IPS-NIHi7 (cell line): Measurements from ENCODE around the gene PI16.
"Not testable (repeated sequence)": the region's sequence is repeated elsewhere in the genome, so short reads cannot be mapped to it uniquely, and the experiment has no call there.

Source experiments
- DNase-seq: peaks from one replicate; pipeline ENCODE4 v3.0.0; 2012; ENCODE audit warnings: mixed read lengths; ENCODE audit errors: extremely low spot score

Gene PI16

DNA sequence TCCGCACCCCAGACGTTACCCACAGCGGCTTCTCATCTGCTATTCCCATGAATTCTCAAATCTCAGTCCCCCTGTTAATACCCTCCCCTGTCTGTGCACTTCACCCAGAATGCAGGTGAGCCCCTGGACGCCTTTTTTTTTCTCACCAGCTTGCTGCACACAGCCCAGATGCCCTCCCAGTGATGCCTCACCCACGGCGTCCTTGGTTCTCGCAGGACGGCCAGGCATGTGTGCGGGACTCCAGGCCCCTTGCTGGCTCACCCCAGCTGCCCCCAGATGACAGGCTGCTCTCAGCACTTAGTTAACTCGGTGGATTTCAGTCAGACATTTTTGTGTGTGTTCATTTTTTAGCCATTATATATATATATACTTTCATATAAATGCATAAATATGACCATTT, 25.4 kb upstream of the PI16 start:
- no peak for DNase-seq

GRCh38 chr6:36929607-36930006, 24.9 kb upstream of the PI16 start:
- DNase-seq = no peak

GRCh38 chr6:36930483-36930882, 24.1 kb upstream of the PI16 start:
- DNase-seq = no peak

GRCh38 chr6:36933102-36933501, 21.4 kb upstream of the PI16 start:
- DNase-seq = no peak

DNA sequence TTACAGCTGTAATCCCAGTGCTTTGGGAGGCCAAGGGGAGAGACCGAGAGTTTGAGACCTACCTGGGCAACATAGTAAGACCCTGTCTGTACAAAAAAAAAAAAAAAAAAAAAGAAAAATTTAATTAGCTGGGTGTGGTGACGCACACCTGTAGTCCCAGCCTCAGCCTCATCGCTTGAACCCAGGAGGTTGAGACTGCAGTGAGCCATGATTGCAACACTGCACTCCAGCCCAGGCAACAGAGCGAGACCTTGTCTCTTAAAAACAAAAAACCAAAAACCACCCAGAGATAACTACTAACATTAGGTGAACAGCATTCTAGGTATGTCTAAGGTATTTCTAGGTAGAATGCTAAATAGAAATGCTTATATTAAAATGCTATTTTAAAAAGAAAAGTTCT, 21.0 kb upstream of the PI16 start:
- no peak for DNase-seq

GRCh38 chr6:36934901-36935300, 19.6 kb upstream of the PI16 start:
- DNase-seq = no peak

DNA sequence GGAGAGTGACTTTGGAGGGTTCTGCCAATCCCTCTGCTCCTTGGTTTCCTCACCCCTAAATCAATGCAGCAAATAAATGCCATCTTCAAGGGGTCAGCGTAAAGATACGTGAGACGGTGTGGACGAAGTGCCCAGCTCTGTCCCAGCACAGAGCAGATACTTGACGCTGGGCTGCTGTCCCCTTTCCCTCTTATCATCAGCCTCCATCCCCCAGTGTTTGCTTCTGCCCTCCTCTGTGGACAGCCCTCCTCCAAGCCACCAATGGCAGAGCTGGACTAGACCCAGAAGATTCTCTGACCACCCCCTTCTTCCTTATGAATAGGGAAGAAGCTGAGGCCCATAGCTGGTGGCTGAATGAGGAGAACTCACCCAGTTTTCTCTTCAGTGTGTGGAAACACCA, 17.7 kb upstream of the PI16 start:
- DNase-seq = no peak

DNA sequence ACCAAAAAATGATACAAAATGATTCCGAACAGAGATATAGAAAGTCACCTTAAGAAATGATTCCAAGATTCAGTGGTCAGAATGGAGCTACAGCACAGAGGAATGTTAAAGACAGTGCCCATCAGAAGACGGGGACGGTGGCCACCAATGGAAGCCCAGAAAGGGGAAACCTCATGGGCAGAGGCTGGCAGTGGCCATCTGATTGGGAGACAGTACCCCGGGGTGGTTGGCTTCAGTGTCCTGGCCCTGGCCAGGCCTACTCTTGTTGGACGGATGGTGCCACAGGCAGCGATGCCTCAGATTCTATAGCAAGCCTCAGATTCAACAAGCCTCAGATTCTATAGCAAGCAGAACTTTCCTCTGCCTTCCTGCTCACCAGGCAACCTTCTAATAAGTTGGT, 16.6 kb upstream of the PI16 start:
- no peak for DNase-seq

- DNase-seq = no peak
Measured at GRCh38 chr6:36938536-36938935, 16.0 kb upstream of the PI16 start.

DNA sequence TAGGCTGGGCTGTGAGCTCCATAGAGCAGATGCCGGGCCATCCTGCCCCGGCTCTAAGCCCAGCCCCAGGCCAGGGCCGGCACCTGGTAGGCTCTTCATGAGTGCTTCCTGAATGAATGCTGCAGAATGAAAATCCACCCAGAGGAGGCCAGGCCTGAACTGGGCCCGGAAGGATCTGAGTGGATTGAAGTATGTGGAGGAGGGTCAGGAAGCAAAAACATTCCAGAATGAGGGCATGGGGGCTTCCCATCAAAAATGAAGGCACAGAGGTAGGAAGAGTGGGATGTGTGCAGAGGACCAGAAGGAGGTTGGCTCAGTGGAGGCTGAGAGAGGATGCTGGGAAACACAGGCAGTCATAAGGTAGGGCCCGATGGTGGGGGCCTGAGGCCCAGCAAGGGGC, 15.5 kb upstream of the PI16 start:
- DNase-seq = not testable (repeated sequence)

DNA sequence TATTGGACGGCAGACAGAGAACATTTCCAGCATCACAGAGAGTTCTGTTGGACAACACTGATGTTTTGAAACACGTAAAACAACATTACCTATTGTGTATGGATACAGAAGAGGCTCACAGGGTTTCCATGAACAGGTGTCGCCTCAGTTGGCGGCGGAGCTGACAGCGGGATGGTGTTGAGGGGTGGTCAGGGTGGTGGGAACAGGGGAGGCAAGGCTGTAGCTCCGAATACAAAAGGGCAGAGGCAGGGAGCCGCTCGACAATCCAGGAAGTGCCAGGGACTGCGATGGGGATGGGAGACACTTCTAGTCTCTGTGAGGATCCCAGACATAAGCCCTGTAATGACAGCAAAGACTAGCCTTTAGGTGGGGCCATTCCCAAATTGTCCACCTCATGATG, 14.5 kb upstream of the PI16 start:
- DNase-seq = no peak

DNA sequence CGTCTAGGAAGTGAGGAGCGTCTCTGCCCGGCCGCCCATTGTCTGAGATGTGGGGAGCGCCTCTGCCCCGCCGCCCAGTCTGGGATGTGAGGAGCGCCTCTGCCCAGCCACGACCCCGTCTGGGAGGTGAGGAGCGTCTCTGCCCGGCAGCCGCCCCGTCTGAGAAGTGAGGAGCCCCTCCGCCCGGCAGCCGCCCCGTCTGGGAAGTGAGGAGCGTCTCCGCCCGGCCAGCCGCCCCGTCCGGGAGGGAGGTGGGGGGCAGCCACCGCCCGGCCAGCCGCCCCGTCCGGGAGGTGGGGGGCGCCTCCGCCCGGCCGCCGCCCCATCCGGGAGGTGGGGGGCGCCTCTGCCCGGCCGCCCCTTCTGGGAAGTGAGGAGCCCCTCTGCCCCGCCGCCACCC, 13.0 kb upstream of the PI16 start:
- not testable (repeated sequence) for DNase-seq

- DNase-seq = not testable (repeated sequence)
Measured at GRCh38 chr6:36942329-36942728, 12.2 kb upstream of the PI16 start.

DNA sequence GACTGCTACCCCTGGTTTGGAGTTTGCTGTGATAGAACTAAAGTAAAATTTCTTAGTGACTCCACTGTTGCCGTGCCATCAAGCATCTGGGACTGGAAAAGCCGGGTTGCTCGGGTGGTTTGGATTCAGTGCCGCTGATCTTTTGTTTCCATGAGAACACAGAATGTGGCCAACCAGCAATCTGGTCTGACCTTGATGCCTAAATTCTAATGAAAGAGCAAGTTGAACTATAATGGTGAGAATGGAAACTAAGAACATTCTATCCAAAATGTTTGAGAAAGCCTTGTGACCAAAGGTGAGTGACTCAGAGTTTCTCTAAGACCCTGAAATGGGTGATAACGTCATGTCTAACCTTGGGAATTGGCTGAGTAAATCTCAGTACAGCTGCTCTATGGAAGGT, 9.9 kb upstream of the PI16 start:
- no peak for DNase-seq

- no peak for DNase-seq
Measured at GRCh38 chr6:36945301-36945700, 9.2 kb upstream of the PI16 start.

GRCh38 chr6:36946526-36946925, 8.0 kb upstream of the PI16 start:
- no peak for DNase-seq

GRCh38 chr6:36947570-36948351, 6.8 kb upstream of the PI16 start:
- peak; percentile 8 for DNase-seq

DNA sequence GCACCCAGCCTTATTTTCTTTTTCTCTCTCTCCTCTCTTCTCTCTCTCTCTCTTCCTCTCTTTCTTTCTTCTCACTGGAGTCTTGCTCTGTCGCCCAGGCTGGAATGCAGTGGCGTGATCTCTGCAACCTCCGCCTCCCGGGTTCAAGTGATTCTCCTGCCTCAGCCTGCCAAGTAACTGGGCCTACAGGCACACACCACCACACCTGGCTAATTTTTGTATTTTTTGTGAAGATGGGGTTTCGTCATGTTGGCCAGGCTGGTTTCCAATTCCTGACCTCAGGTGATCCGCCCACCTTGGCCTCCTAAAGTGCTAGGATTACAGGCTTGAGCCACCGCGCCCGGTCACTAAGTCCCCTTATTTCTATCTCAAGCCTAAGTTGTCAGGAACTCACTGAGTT, 5.5 kb upstream of the PI16 start:
- DNase-seq = not testable (repeated sequence)

DNA sequence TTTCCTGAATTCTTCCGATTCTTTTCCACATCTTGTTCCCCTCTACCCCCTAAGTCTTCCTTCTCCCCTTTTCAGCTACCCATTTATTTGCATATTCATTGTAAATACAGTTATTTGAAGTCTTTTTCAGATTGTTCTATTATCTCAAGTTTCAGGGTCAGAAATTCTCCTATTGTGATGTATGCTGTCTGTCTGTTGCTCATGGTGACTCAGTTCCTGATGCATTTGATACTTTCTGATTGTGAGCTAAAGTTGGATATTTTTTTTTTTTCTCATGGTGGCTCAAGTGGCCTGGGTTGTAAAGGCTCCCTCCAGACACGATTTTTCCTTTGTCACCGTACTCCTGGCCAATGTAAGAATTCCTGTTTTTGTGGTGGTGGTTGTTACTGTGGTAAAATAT, 4.9 kb upstream of the PI16 start:
- no peak for DNase-seq

DNA sequence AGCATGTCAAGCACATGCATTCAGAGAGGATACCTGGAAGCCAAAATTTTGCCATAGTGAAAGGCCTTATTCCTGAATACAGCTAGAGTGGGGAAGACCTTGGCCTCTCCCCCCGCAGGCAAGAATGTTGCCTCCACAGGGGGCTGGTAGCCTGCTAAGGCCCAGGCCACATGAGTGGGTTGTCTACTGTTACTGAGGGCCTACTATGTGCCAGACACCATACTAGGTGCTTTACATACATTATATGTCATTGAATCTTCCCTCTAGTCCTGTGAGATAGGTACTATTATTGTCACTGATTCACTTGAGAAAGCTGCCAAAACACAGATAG, 642 bp upstream of the PI16 start:
- DNase-seq = no peak

DNA sequence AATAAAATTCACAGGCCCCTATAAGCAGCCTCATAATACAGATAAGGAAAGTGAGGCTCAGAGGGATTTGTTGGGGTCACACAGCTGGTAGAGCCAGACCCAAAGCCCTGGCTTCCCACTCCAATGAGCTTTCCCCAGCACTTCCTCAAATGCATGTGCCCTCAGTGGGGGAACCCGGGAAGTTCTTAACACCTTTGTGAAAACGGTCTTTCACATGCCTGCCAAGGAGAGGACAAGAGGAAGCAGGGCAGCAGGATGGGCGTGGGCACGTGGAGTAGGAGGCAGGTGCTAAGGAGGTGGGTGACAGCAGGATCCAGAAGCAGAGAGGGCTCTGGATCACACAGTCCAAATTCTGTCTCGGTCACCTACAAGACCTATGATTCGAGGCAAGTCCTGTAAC, 598 bp downstream of the PI16 start:
- no peak for DNase-seq

GRCh38 chr6:36955671-36956445, 1.3 kb downstream of the PI16 start:
- DNase-seq = no peak

DNA sequence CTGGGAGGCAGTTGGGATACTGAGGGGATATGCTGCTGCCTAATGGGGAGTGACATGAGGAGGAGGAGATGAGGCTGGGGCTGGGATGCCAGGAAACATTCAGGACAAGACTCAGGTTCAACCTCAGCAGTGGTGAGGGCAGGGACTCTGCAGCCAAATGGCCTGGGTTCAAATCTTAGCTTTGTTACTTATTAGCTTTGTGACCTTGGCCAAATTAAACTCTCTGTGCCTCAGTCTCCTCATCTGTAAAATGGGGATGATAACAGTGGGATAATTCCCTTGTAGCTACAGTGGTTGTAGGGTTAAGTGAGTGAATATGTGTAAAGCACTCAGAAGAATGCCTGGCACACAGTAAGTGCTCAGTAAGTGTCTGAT, 1.9 kb downstream of the PI16 start:
- no peak for DNase-seq
